Thymus (tissue), 11 donors: ENCODE measurements around the gene ARL10. TPM values are rescaled to one million over a fixed set of nuclear protein-coding genes. Genes with fewer than 3 reads are reported as not detected.

ENCODE experiments used
- DNase-seq, 9 donors: peaks; one replicate each; pipeline ENCODE4 v3.0.0-alpha.2; 2013; ENCODE audit warnings: low spot score in 9 of 9, low read depth in 6 of 9, missing footprints in 1 of 9
- H3K27ac ChIP-seq, 2 donors: one replicate each; pipeline ENCODE4 v1.5.1; 2013; ENCODE audit warnings: control low read depth in 1 of 2, low read depth in 1 of 2, low read length in 1 of 2, mild to moderate bottlenecking in 1 of 2, moderate library complexity in 1 of 2
- H3K27me3 ChIP-seq, 2 donors: one replicate each; pipeline ENCODE4 v1.5.1; 2013; ENCODE audit warnings: low read length in 1 of 2; ENCODE audit not compliant: control insufficient read depth in 2 of 2, insufficient read depth in 1 of 2
- H3K36me3 ChIP-seq, 2 donors: one replicate each; pipeline ENCODE4 v1.5.1; 2013; ENCODE audit warnings: low read length in 1 of 2, mild to moderate bottlenecking in 1 of 2, moderate library complexity in 1 of 2; ENCODE audit not compliant: control insufficient read depth in 2 of 2, insufficient read depth in 2 of 2
- H3K4me1 ChIP-seq, 2 donors: one replicate each; pipeline ENCODE4 v1.5.1; 2013; ENCODE audit warnings: low read length in 2 of 2; ENCODE audit not compliant: control insufficient read depth in 2 of 2, insufficient read depth in 2 of 2
- H3K4me3 ChIP-seq, 2 donors: one replicate each; pipeline ENCODE4 v1.5.1; 2013; ENCODE audit warnings: low read length in 2 of 2, control low read depth in 1 of 2, mild to moderate bottlenecking in 1 of 2
- H3K9me3 ChIP-seq, 2 donors: one replicate each; pipeline ENCODE4 v1.5.1; 2013; ENCODE audit warnings: low read length in 1 of 2, mild to moderate bottlenecking in 1 of 2; ENCODE audit not compliant: control insufficient read depth in 2 of 2, insufficient read depth in 1 of 2
- WGBS: extraction: QIAGEN DNeasy Blood & Tissue Kit; methylation state at CpG from one replicate; pipeline ENCODE4 v1.1.7; 2013; 5-methylcytosine and 5-hydroxymethylcytosine counted together
- polyA plus RNA-seq: library from polyadenylated mRNA; stranded (reverse); fragments of 200-250 nt; gene quantifications from one replicate; pipeline ENCODE4 v1.2.3, GENCODE V29; 2013
- total RNA-seq: library from RNA; stranded (reverse); fragments of 120-200 nt; gene quantifications from one replicate; pipeline ENCODE4 v1.2.4, GENCODE V29; 2013
- donor health status: healthy.

Gene ARL10
- total and polyA plus RNA-seq, 2 donors, result 1.8 to 3.3 TPM

DNA sequence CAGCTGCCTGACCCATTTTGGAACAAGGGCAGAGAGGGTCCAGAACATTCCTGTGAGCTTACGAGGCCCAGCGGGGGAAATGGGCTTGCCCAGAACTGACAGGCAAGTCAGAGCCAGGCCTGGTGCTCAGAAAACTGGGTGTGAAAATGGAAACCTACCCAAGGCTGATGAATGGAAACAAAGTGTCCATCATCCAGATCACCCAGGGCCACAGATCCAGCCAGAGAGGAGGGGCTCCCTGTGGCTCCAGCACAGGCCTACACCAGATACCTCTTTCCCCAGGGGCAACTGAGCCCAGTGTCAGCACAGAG lies 47.9 kb downstream of the ARL10 start:
- H3K4me3 ChIP-seq, result no peak overlapping the region
- WGBS, result 92% methylated on average over 2 of the region's 2 CpGs

DNA sequence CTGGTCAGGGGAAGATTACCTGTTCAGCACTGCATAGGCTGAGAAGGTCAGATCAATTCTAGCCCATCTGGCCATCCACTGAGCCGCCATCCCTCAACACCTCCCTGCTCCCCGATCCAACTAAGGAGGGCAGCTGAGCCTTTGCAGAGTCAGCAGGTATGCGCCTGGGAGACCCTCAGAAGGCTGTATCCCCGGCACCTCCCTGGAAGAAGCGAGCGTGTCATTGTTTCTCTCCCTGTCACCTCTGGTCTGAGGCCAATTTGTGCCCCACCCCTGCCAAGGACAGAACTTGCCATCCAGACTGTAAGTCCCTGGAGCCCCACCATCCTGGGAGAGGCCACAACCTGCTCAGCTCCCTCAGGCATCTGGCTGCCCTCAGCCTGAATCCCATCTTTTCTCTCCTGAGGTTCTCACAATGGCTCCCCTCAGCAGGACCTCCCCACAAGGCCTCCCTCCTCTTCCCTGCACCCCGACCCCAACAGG lies 48.5 kb downstream of the ARL10 start:
- H3K27ac ChIP-seq, result peak overlapping the region in 1 of 2 donors; percentile 20
- H3K4me1 ChIP-seq, result peaks cover 12 to 28% of the 10 kb centered on the region in 2 donors
- WGBS, result 88% methylated on average over 7 of the region's 7 CpGs
- H3K27me3 ChIP-seq, result no peaks in the 10 kb centered on the region
- no peaks in the 10 kb centered on the region for H3K9me3 ChIP-seq
- H3K36me3 ChIP-seq, result peaks cover 6 to 11% of the 10 kb centered on the region in 2 donors
- no peak for DNase-seq
- no peak overlapping the region for H3K4me3 ChIP-seq

More for the DNA sequence above, 47.9 kb downstream of the ARL10 start:
- H3K27me3 ChIP-seq, result no peaks in the 10 kb centered on the region
- H3K9me3 ChIP-seq, result no peaks in the 10 kb centered on the region
- H3K4me1 ChIP-seq, result peaks cover 12 to 28% of the 10 kb centered on the region in 2 donors
- DNase-seq, result no peak
- peak overlapping the region in 1 of 2 donors; percentile 12 for H3K27ac ChIP-seq
- H3K36me3 ChIP-seq, result peaks cover 6 to 15% of the 10 kb centered on the region in 2 donors

DNA sequence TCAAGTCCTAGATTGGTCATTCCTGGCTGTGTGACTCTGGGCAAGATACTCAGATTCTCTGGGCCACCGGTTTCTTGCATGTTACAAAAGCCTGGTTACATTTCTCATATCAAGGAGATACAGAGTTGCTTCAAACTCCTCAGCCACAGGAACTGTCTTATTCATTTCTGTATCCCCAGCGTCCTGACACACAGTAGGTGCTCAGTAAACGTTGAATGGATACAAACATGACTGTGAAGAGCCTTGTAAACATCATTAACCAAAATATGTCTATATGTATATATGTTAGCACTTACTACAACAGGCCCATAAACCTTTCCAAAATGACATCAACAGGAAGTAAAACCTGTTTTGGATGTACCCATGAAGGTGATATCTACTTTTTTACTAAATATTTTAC lies 49.4 kb downstream of the ARL10 start:
- peaks cover 12 to 28% of the 10 kb centered on the region in 2 donors for H3K4me1 ChIP-seq
- H3K36me3 ChIP-seq, result peaks cover 5 to 9% of the 10 kb centered on the region in 2 donors
- no peak for DNase-seq
- 90% methylated on average over 3 of the region's 3 CpGs for whole genome bisulfite sequencing
- no peaks in the 10 kb centered on the region for H3K9me3 ChIP-seq
- peak overlapping the region in 1 of 2 donors; percentile 36 for H3K27ac ChIP-seq
- no peak overlapping the region for H3K4me3 ChIP-seq
- H3K27me3 ChIP-seq, result no peaks in the 10 kb centered on the region

DNA sequence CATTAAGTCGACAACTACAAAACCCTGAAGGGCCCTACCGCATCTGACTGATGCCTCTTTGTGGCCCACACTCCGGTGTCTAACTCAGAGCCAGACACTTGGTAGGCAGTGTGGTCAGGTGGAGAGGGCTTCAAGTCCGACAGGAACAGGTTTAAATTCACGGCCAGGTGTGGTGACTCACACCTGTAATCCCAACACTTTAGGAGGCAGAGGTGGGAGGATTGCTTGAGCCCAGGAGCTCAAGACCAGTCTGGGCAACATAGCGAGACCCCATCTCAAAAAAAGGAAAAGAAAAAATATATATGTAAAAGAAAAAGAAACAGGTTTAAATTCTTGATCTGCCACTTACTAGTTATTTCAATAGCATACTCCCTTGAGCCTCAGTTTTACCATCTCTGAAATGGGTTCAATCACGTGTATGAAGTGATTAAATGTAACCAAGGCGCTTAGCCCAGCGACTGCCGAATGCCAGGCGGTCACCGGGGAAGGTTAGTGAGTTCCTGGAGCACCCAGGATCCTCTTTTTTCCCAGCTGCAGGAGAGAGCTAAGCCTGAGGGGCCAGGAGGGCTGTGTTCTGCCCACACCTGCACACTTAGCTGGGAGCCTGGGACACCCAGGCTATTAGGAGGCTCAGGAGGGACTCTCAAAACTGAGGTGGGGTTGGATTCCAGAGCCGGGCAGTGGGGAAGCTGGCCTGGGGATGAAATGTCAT lies 50.1 kb downstream of the ARL10 start:
- H3K27ac ChIP-seq, result peak overlapping the region; percentile 36 to 37
- peak overlapping the region; percentile 56 to 65 for H3K4me3 ChIP-seq
- DNase-seq, result no peak
- peaks cover 12 to 27% of the 10 kb centered on the region in 2 donors for H3K4me1 ChIP-seq
- H3K36me3 ChIP-seq, result peaks cover 0 to 2% of the 10 kb centered on the region in 2 donors
- H3K27me3 ChIP-seq, result no peaks in the 10 kb centered on the region
- H3K9me3 ChIP-seq, result no peaks in the 10 kb centered on the region
- 89% methylated on average over 13 of the region's 13 CpGs for WGBS

DNA sequence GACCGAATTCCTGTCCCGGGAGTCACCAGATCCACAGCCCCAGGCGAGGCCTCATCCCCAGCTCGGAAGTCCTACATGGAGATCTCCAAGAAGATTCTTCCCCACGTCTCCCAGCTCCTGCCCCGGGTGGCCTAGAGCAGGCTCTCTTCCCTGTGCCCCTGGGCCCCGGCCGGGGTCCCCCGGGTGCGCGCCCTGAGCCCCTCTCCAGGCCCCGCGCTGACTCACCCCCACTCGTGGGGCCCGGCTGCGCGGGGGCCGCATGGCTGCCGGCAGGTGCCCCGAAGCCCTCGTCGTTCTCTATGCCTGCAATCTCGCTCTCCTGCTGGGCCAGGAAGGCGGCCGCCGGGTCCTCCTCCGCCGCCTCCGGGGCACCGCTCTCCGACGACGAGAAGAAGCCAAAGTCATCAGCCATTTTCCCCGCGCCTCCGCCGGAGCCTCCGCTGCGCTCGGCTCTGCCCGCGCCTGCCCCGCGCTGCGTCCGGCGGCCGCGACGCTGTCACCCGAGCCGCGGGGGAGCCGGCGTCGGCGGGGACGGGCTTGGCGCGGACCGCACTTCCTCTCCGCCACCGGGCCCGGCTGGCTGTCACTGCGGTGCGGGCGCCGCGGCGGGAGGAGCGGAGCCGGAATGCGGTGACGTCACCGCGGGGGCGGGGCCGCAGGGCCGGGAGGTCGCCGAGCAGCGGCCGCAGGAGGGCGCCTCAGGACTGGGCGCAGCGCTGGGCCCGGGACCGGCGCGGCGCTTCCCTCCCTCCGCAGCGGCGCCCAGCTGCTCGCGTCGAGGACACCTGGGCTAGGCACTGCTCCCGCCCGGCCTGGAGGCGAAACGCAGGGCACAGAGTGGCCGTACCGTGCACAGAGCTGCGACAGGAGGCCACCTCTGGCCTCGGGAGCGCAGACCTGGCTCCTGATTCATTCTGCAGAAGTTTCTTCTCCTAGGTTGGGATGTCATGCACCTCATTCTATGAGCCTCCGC lies 51.0 kb downstream of the ARL10 start, which contains the start of gene CLTB:
TSS of gene CLTB (minus strand) at position 588 of the 973 bp plus-strand sequence. CDS start at position 412, 176 bp downstream.
- H3K4me1 ChIP-seq, result peaks cover 12 to 22% of the 10 kb centered on the region in 2 donors

DNA sequence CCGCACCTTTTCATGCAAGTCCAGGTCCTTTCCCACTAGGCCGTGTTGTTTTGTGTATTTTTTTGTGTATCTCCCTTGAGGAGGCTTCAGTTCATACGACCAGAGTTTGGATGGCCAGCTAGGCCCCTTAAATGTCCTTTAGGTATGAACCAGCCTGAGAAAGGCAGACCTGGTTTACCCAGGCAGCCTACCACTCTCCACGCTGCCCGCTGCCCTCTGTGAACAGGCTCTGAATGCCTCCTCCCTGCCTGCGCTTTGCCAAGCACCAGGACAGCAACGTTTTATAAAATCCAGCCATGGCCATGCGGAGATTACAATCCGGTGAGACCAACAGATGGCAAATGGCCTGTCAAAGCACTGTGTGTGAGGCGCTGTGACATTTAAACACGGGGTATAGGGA lies 51.7 kb downstream of the ARL10 start:
- DNase-seq, result no peak
- WGBS, result 92% methylated on average over 11 of the region's 11 CpGs
- H3K36me3 ChIP-seq, result no peaks in the 10 kb centered on the region
- H3K4me1 ChIP-seq, result peaks cover 12 to 22% of the 10 kb centered on the region in 2 donors
- H3K27me3 ChIP-seq, result no peaks in the 10 kb centered on the region
- no peaks in the 10 kb centered on the region for H3K9me3 ChIP-seq
- peak overlapping the region in 1 of 2 donors; percentile 29 for H3K4me3 ChIP-seq
- H3K27ac ChIP-seq, result no peak overlapping the region

More for the DNA sequence above, 51.0 kb downstream of the ARL10 start, which contains the start of gene CLTB:
- Histone ChIP-seq H3K4me3 (peak within 1 kb of the TSS; percentile 56 to 65), H3K9me3 (no peaks in the 10 kb centered on the region), H3K27me3 (no peaks in the 10 kb centered on the region), H3K27ac (peak within 1 kb of the TSS; percentile 55 to 82), H3K36me3 (no peaks in the 10 kb centered on the region)
- DNase-seq, result peak; percentile 30 to 95 (median 84)
- WGBS, result 4% methylated on average over 107 of the region's 107 CpGs

DNA sequence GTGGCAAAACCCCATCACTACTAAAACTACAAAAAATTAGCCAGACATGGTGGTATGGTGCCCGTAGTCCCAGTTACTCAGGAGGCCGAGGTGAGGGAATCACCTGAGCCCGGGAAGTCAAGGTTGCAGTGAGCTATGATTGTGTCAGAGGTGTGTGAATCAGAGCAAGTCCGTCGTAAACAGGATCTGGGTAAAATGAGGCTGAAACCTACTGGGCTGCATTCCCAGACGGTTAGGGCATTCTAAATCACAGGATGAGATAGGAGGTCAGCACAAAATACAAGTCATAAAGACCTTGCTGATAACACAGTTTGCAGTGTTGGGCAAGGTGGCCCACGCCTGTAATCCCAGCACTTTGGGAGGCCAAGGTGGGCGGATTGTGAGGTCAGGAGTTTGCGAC lies 53.0 kb downstream of the ARL10 start:
- Histone ChIP-seq H3K36me3 (no peaks in the 10 kb centered on the region), H3K4me3 (no peak overlapping the region), H3K27me3 (no peaks in the 10 kb centered on the region), H3K27ac (no peak overlapping the region), H3K9me3 (no peaks in the 10 kb centered on the region), H3K4me1 (peaks cover 12 to 20% of the 10 kb centered on the region in 2 donors)
- DNase-seq, result no peak
- 96% methylated on average over 9 of the region's 9 CpGs for WGBS

DNA sequence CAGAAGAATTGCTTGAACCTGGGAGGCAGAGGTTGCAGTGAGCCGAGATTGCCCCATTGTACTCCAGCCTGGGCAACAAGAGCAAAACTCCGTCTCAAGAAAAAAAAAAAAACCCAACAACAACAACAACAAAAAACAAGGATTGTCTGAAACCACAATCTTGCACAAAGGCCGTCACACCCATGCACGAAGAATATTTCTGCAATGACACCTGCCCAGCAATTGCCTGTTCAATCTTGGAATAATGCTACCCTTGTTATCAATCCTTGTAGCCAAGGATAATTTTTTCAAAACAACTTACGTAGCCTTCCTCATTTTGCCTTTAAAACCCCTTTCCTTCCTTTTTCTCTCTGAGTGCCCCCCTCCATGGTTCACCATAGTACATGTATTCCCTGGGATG lies 54.8 kb downstream of the ARL10 start:
- WGBS, result 96% methylated on average over 5 of the region's 5 CpGs
- Histone ChIP-seq H3K36me3 (no peaks in the 10 kb centered on the region), H3K27me3 (no peaks in the 10 kb centered on the region), H3K4me3 (no peak overlapping the region), H3K4me1 (peaks cover 10 to 16% of the 10 kb centered on the region in 2 donors), H3K9me3 (no peaks in the 10 kb centered on the region), H3K27ac (no peak overlapping the region)
- DNase-seq, result no peak
